Keratinocyte (primary cell): Measurements from ENCODE around the gene JAKMIP2. TPM values are rescaled to one million over a fixed set of nuclear protein-coding genes. Genes with fewer than 3 reads are reported as not detected.

Experiments used
- DNase-seq: peaks from one replicate; pipeline ENCODE4 v3.0.0-alpha.2; 2011; ENCODE audit warnings: low read depth, missing footprints, low spot score
- FAIRE-seq: peaks from 2 replicates; lab custom pipeline; 2011; peaks lifted over from hg19 to GRCh38; lab: Jason Lieb, UNC
- H2AFZ ChIP-seq: 2 replicates; pipeline ENCODE4 v1.6.0; 2012; ENCODE audit warnings: low read length, control low read depth, inconsistent platforms; ENCODE audit not compliant: control insufficient read depth
- H3K27ac ChIP-seq: 2 replicates; pipeline ENCODE4 v1.5.1; 2011; ENCODE audit warnings: low read length; ENCODE audit not compliant: control insufficient read depth, insufficient read depth
- H3K27me3 ChIP-seq: 3 replicates; pipeline ENCODE4 v1.6.0; 2011; ENCODE audit warnings: low read length; ENCODE audit not compliant: control insufficient read depth, insufficient read depth; ENCODE audit errors: extremely low read depth
- H3K36me3 ChIP-seq, 2 experiments: 2 replicates in 1 of 2; 3 replicates in 1 of 2; pipeline ENCODE4 v1.5.1; 2011; ENCODE audit warnings: low read length in 2 of 2, mild to moderate bottlenecking in 1 of 2; ENCODE audit not compliant: control insufficient read depth in 2 of 2, insufficient read depth in 2 of 2; ENCODE audit errors: extremely low read depth in 1 of 2
- H3K4me1 ChIP-seq: 3 replicates; pipeline ENCODE4 v1.5.1; 2011; ENCODE audit warnings: low read length; ENCODE audit not compliant: control insufficient read depth, insufficient read depth; ENCODE audit errors: extremely low read depth
- H3K4me2 ChIP-seq: 3 replicates; pipeline ENCODE4 v1.6.0; 2011; ENCODE audit warnings: low read depth, low read length; ENCODE audit not compliant: control insufficient read depth, insufficient read depth; ENCODE audit errors: extremely low read depth
- H3K4me3 ChIP-seq, 3 experiments: fragments of 200-600 bp in 1 of 3; sonication (generic) in 1 of 3; 2 replicates in 2 of 3; 3 replicates in 1 of 3; pipeline ENCODE4 v1.5.1; 2011 to 2016; ENCODE audit warnings: low read length in 3 of 3, mild to moderate bottlenecking in 3 of 3, control low read depth in 2 of 3, inconsistent platforms in 1 of 3, low read depth in 1 of 3, mixed read lengths in 1 of 3, mixed run types in 1 of 3, moderate library complexity in 1 of 3; ENCODE audit not compliant: control insufficient read depth in 2 of 3, insufficient read depth in 2 of 3; ENCODE audit errors: extremely low read depth in 1 of 3
- H3K79me2 ChIP-seq: 2 replicates; pipeline ENCODE4 v1.6.0; 2012; ENCODE audit warnings: low read length; ENCODE audit not compliant: control insufficient read depth, insufficient read depth
- H3K9ac ChIP-seq: 3 replicates; pipeline ENCODE4 v1.6.0; 2011; ENCODE audit warnings: low read length; ENCODE audit not compliant: control insufficient read depth, insufficient read depth; ENCODE audit errors: extremely low read depth
- H3K9me1 ChIP-seq: 3 replicates; pipeline ENCODE4 v1.6.0; 2011; ENCODE audit warnings: low read length; ENCODE audit not compliant: control insufficient read depth, insufficient read depth; ENCODE audit errors: extremely low read depth
- H3K9me3 ChIP-seq: 2 replicates; pipeline ENCODE4 v1.5.1; 2012; ENCODE audit warnings: low read depth, low read length; ENCODE audit not compliant: control insufficient read depth
- H4K20me1 ChIP-seq: 3 replicates; pipeline ENCODE4 v1.6.0; 2011; ENCODE audit warnings: low read length; ENCODE audit not compliant: control insufficient read depth, insufficient read depth; ENCODE audit errors: extremely low read depth
- CTCF ChIP-seq, 3 experiments: IDR thresholded peaks in 1 of 3; conservative IDR thresholded peaks in 1 of 3; optimal IDR thresholded peaks in 1 of 3; 2 replicates in 2 of 3; 3 replicates in 1 of 3; pipeline versions ENCODE3 to v1.5.1; 2011; ENCODE audit warnings: low read length in 3 of 3, mild to moderate bottlenecking in 3 of 3, moderate library complexity in 2 of 3, control low read depth in 1 of 3, inconsistent platforms in 1 of 3; ENCODE audit not compliant: insufficient read depth in 2 of 3; ENCODE audit errors: extremely low read depth in 1 of 3
- EZH2 ChIP-seq: IDR thresholded peaks from one replicate; pipeline ENCODE4 v1.6.1; 2012; ENCODE audit warnings: inconsistent platforms, mild to moderate bottlenecking, low read length, moderate library complexity
- dilution Hi-C: fragments of 300-500 bp; cut with MboI; formaldehyde crosslinking; loops from one replicate; pipeline ENCODE4 v1.7.0; 2020; ENCODE audit warnings: low sequenced_read_pairs; ENCODE audit not compliant: extremely low pct_ligation_motif_present
- polyA plus RNA-seq, 5 experiments: library from polyadenylated mRNA; depleted of rRNA in 3 of 5; stranded (reverse) in 3 of 5; stranded (forward) in 1 of 5; unstranded in 1 of 5; fragments of >200 nt; gene quantifications; 1 replicate in 1 of 5; 2 replicates in 3 of 5; 3 replicates in 1 of 5; pipeline versions ENCODE4 v1.2.1 to v1.2.3, GENCODE V29; 2011 to 2012; ENCODE audit warnings: missing spikeins in 2 of 5, low read depth in 1 of 5, low replicate concordance in 1 of 5

JAKMIP2 gene
- polyA plus RNA-seq, 1 donor (not counting 4 experiments of a cell fraction or from before 2014, with no cell fraction given): not detected

DNA sequence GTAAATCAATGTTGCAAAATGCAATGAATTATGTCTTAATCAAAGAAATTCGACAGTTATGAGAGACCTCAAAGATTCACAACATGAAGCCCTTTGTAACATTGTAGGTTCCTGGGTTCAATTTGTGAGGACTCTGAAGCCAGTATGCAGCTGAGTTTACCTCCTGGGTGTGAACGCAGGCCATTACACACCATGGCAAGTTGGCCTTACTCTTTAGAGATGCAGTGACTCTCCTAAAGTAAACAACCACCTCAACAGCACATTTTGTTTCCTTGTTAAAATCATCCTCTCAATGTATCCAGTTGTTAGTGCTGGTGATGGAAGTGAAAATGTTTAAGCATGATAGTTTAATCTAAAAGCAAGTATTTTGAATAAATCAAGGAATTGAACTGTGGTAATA lies 73.8 kb downstream of the JAKMIP2 start:
- Histone ChIP-seq H3K9ac (no peak overlapping the region), H3K9me3 (no peaks in the 10 kb centered on the region), H3K79me2 (no peaks in the 10 kb centered on the region), H3K27me3 (no peaks in the 10 kb centered on the region), H3K4me1 (no peaks in the 10 kb centered on the region), H4K20me1 (no peaks in the 10 kb centered on the region), H3K27ac (no peak overlapping the region), H3K36me3 (no peaks in the 10 kb centered on the region), H2AFZ (no peak overlapping the region), H3K9me1 (no peaks in the 10 kb centered on the region), H3K4me3 (no peak overlapping the region), H3K4me2 (no peak overlapping the region)
- FAIRE-seq: no peak
- dilution Hi-C loops: no loop called here
- DNase-seq: no peak
- no peak for TF ChIP-seq EZH2
- TF ChIP-seq CTCF (optimal IDR thresholded peaks at IDR 0.05 in 1 of 3, IDR thresholded peaks at IDR 0.05 in 1 of 3, conservative IDR thresholded peaks at IDR 0.05 in 1 of 3; ENCODE audit: extremely low read depth in 1 of 3, insufficient read depth in 2 of 3, low read length in 3 of 3): no peak

DNA sequence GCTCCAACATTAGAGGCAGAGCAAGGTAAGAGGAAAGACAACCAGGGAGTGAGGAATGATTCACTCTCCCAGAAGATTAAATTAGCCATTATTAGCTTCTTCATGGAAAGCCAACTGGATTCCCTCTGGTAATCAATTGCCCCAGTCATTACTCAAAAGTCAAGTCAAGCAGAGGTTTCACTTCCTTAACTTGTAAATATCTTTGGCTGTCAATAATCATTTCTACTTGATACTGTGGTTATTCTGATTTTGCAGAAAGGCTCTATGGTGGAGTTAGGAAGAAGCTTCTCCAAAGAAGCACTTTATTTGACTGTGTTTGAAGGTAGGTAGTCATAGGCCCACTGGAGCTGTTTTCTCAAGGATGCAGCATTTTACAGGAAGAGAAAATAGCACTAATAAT lies 78.0 kb downstream of the JAKMIP2 start:
- no peak for FAIRE-seq
- no peak overlapping the region for H3K27ac ChIP-seq
- TF ChIP-seq CTCF (optimal IDR thresholded peaks at IDR 0.05 in 1 of 3, IDR thresholded peaks at IDR 0.05 in 1 of 3, conservative IDR thresholded peaks at IDR 0.05 in 1 of 3; ENCODE audit: extremely low read depth in 1 of 3, insufficient read depth in 2 of 3, low read length in 3 of 3) (no peak), EZH2 (no peak)
- H3K79me2 ChIP-seq: no peaks in the 10 kb centered on the region
- no peaks in the 10 kb centered on the region for H3K4me1 ChIP-seq
- no peak overlapping the region for H3K9ac ChIP-seq
- H3K27me3 ChIP-seq: no peaks in the 10 kb centered on the region
- no peak for DNase-seq
- H3K36me3 ChIP-seq: no peaks in the 10 kb centered on the region
- H3K9me3 ChIP-seq: no peaks in the 10 kb centered on the region
- no peak overlapping the region for H3K4me2 ChIP-seq
- no peaks in the 10 kb centered on the region for H3K9me1 ChIP-seq
- H3K4me3 ChIP-seq: no peak overlapping the region
- no peak overlapping the region for H2AFZ ChIP-seq
- dilution Hi-C loops: no loop called here
- no peaks in the 10 kb centered on the region for H4K20me1 ChIP-seq
